Activated CD4-positive, alpha-beta T cell treated with anti-CD3 and anti-CD28 coated beads for 36 hours (primary cell): ENCODE measurements around the gene OR2F1. TPM values are rescaled to one million over a fixed set of nuclear protein-coding genes. Genes with fewer than 3 reads are reported as not detected.

Experiments used
- ATAC-seq: fragments of 200-7000 bp; cut with Tn5 transposase; one replicate; pipeline ENCODE4 v1.10.0; 2021; ENCODE audit warnings: mild to moderate bottlenecking, moderate library complexity
- CTCF ChIA-PET: fragments of 350-600 bp; sonication (Branson Sonifier 250); formaldehyde crosslinking; loops from one replicate; lab custom pipeline; 2021; ENCODE audit warnings: antibody characterized with exemption; lab: Charles Lee
- POLR2A ChIA-PET: fragments of 350-600 bp; sonication (Branson Sonifier 250); formaldehyde crosslinking; loops from one replicate; lab custom pipeline; 2021; ENCODE audit warnings: antibody characterized with exemption, inconsistent platforms; lab: Charles Lee
- DNase-seq: peaks from one replicate; pipeline ENCODE4 v3.0.0-alpha.2; 2020
- H3K27ac Mint-ChIP-seq: one replicate; pipeline ENCODE4 v1.8.0; 2021; ENCODE audit warnings: mixed read lengths
- H3K27me3 Mint-ChIP-seq: one replicate; pipeline ENCODE4 v1.8.0; 2021; ENCODE audit warnings: mixed read lengths
- H3K36me3 Mint-ChIP-seq: one replicate; pipeline ENCODE4 v1.8.0; 2021; ENCODE audit warnings: low read depth, mixed read lengths
- H3K4me1 Mint-ChIP-seq: one replicate; pipeline ENCODE4 v1.8.0; 2021; ENCODE audit warnings: mixed read lengths
- H3K4me3 Mint-ChIP-seq: one replicate; pipeline ENCODE4 v1.8.0; 2021; ENCODE audit warnings: mild to moderate bottlenecking, moderate library complexity, mixed read lengths
- H3K9me3 Mint-ChIP-seq: one replicate; pipeline ENCODE4 v1.8.0; 2021; ENCODE audit warnings: low read depth, mixed read lengths
- intact Hi-C, 2 experiments: fragments of 100-400 bp; cut with DNase I in 1 of 2; cut with micrococcal nuclease in 1 of 2; formaldehyde crosslinking; loops; one replicate each; pipeline versions ENCODE4 v1.14.2 to v1.15.1; 2022 to 2024; cut with DNase I, micrococcal nuclease
- total RNA-seq, 2 experiments: library from RNA; stranded (reverse); gene quantifications; one replicate each; pipeline ENCODE4 v1.2.3, GENCODE V29; 2021

The OR2F1 gene, protein sequence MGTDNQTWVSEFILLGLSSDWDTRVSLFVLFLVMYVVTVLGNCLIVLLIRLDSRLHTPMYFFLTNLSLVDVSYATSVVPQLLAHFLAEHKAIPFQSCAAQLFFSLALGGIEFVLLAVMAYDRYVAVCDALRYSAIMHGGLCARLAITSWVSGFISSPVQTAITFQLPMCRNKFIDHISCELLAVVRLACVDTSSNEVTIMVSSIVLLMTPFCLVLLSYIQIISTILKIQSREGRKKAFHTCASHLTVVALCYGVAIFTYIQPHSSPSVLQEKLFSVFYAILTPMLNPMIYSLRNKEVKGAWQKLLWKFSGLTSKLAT
- not detected for total RNA-seq

DNA sequence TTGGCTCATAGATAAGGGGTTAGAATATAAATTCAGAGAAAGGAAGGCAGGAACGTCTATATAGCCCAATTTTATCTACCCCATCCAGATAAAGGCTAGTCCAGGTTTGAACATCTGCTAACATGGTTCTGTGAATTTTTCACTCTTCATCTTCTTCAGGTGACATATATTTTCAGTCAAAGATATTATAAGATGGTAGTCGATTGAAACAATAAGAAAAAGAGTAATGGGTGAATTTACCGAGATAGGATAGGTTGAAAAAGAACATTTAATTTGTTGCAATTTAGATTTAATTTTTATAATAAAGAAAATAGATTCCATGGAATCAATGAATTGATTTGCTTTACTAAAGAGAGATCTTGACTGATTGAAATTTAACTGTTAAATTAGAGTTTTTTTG is at the start of gene OR2F1:
OR2F1 (plus strand) TSS at position 301 of the 400 bp plus-strand sequence. CDS start 5,127 bp downstream, outside the sequence.
- no peaks in the 10 kb centered on the region for H3K36me3 Mint-ChIP-seq
- peaks cover 27% of the 10 kb centered on the region for H3K27me3 Mint-ChIP-seq
- no peaks in the 10 kb centered on the region for H3K9me3 Mint-ChIP-seq
- CTCF ChIA-PET = no interaction called here
- H3K4me3 Mint-ChIP-seq = no peak within 1 kb of the TSS
- intact Hi-C loops = no loop called here
- H3K27ac Mint-ChIP-seq = no peak within 1 kb of the TSS
- DNase-seq (no peak), ATAC-seq (no peak)
- no peaks in the 10 kb centered on the region for H3K4me1 Mint-ChIP-seq
- POLR2A ChIA-PET = no interaction called here

DNA sequence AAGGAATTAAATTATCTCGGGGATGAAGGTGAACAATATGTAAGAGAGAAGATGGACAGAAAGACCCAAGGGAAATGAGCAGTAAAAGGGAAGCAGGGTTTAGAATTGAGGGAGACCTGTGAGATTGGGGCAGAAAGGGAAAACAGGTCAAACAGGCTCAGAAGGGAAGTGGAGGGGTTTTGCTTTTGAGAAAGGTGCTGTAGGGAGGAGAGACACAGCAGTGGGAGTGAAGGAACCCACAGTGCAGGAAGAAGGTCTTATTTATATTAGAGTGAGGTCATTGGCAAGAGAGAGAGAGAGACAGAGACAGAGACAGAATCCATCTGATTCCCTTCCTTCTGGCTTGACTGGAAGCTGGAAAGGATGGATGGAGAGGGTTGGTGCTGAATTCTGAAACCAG is 49.1 kb upstream of the OR2F1 start:
- intact Hi-C loops = loop anchor here in 1 of 2 experiments (10.0 kb wide), 1 partner anchor 219 kb away; the partner anchor contains the start of gene OR2A14
- POLR2A ChIA-PET = no interaction called here

DNA sequence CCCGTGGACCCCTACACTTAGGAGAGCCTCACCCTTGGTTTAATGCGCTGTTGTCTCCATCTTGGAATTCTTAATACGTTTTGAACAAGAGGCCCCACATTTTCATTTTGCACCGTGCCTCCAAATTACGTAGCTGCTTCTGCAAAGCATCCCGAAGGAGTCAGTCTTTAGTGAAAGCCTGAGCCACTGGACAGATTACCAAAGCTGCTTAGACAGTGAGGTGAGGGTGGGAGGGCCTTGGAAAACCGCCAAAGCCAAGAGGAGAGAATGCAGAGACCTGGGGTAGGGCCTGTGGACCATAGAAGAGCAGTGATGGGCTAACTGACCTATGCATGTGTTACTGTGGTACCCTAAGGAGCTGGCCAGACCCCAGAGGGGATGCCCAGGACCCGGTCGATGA is 48.5 kb upstream of the OR2F1 start:
- Mint-ChIP-seq H3K9me3 (no peaks in the 10 kb centered on the region), H3K4me3 (no peak overlapping the region), H3K36me3 (no peaks in the 10 kb centered on the region), H3K27ac (no peak overlapping the region), H3K27me3 (no peaks in the 10 kb centered on the region), H3K4me1 (peaks cover 11% of the 10 kb centered on the region)
- intact Hi-C loops = loop anchor here in 1 of 2 experiments (10.0 kb wide), 1 partner anchor 219 kb away; the partner anchor contains the start of gene OR2A14
- no peak for ATAC-seq
- ChIA-PET CTCF (interaction anchor here (0.5 to 1.1 kb wide), 2 partner anchors 23 to 517 kb away, joined by 3 read pairs; no protein-coding TSS in a partner anchor), POLR2A (no interaction called here)
- no peak for DNase-seq

More for the DNA sequence above, 49.1 kb upstream of the OR2F1 start:
- Mint-ChIP-seq H3K27me3 (no peaks in the 10 kb centered on the region), H3K36me3 (no peaks in the 10 kb centered on the region), H3K4me1 (peaks cover 13% of the 10 kb centered on the region), H3K9me3 (no peaks in the 10 kb centered on the region), H3K27ac (no peak overlapping the region), H3K4me3 (no peak overlapping the region)
- DNase-seq = no peak
- ATAC-seq = no peak
- CTCF ChIA-PET = interaction anchor here (1.1 kb wide), 1 partner anchor 24 kb away, joined by 3 read pairs; no protein-coding TSS in a partner anchor

- POLR2A ChIA-PET = no interaction called here
Measured at GRCh38 chr7:143906895-143907294, 47.7 kb upstream of the OR2F1 start.

DNA sequence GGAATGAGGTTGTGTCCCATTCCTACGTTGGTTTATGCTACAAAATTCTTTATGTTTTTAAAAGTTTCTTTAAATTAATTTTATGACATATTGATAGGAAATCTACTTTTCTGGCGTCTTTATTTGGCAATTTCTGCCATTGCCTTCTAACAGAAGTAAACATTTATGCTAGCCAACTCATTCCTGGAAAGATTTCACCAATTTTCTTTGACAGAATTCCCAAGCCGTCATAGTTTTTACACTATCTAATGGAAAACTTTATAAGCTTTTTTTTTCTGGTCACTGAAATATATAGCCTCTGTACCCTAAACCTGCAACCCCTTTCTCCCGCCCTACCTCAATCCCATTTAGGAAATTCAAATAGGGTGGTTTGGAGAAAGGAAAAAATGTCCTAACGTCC is 46.5 kb upstream of the OR2F1 start:
- DNase-seq = no peak
- Mint-ChIP-seq H3K27me3 (no peaks in the 10 kb centered on the region), H3K36me3 (no peaks in the 10 kb centered on the region), H3K4me3 (no peak overlapping the region), H3K4me1 (peaks cover 4% of the 10 kb centered on the region), H3K27ac (no peak overlapping the region), H3K9me3 (no peaks in the 10 kb centered on the region)
- intact Hi-C loops = loop anchor here in 1 of 2 experiments (10.0 kb wide), 1 partner anchor 217 kb away; the partner anchor contains the start of gene OR2A14
- ChIA-PET CTCF (no interaction called here), POLR2A (no interaction called here)
- no peak for ATAC-seq

More at GRCh38 chr7:143906895-143907294, 47.7 kb upstream of the OR2F1 start:
- Mint-ChIP-seq H3K4me3 (no peak overlapping the region), H3K27ac (no peak overlapping the region), H3K4me1 (peaks cover 10% of the 10 kb centered on the region), H3K27me3 (no peaks in the 10 kb centered on the region), H3K9me3 (no peaks in the 10 kb centered on the region), H3K36me3 (no peaks in the 10 kb centered on the region)
- intact Hi-C loops = loop anchor here in 1 of 2 experiments (10.0 kb wide), 1 partner anchor 218 kb away; the partner anchor contains the start of gene OR2A14
- ATAC-seq (no peak), DNase-seq (no peak)
- CTCF ChIA-PET = no interaction called here

DNA sequence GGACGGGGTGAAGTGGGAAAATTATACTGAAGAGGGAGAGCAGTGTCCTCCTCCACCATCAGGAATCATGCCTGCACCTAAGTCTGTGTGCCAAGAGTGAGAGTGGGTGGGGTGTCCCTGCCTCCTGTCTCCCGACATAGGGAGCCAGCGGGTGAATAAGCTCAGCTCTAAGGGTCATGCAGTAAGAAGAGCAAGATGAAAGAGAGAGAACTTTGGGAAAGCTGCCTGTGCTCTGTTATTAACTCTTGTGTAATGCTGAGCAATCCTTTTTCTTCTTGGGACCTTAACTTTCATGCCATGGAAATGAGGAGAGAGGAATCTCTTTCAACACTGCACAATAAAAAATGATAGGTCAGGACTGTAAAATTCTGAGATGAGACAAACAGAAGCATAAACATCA is 44.8 kb upstream of the OR2F1 start:
- Mint-ChIP-seq H3K9me3 (no peaks in the 10 kb centered on the region), H3K27me3 (no peaks in the 10 kb centered on the region), H3K27ac (no peak overlapping the region), H3K4me3 (no peak overlapping the region), H3K36me3 (no peaks in the 10 kb centered on the region), H3K4me1 (peaks cover 4% of the 10 kb centered on the region)
- DNase-seq = no peak
- no peak for ATAC-seq
- ChIA-PET POLR2A (no interaction called here), CTCF (interaction anchor here (2.5 kb wide), 1 partner anchor 9 kb away, joined by 16 read pairs; the partner anchor contains the start of gene TCAF1)
- intact Hi-C loops = loop anchor here in 1 of 2 experiments (10.0 kb wide), 1 partner anchor 215 kb away; the partner anchor contains the start of gene OR2A14

- ChIA-PET CTCF (interaction anchor here (0.8 to 2.5 kb wide), 3 partner anchors 9 to 215 kb away, joined by 3 to 16 read pairs (median 3); partner anchors contain the start of gene TCAF1), POLR2A (no interaction called here)
- Mint-ChIP-seq H3K4me1 (peaks cover 4% of the 10 kb centered on the region), H3K27ac (no peak overlapping the region), H3K9me3 (no peaks in the 10 kb centered on the region), H3K27me3 (peaks cover 3% of the 10 kb centered on the region), H3K4me3 (no peak overlapping the region), H3K36me3 (no peaks in the 10 kb centered on the region)
- no peak for ATAC-seq
- intact Hi-C loops = no loop called here
- DNase-seq = no peak
Measured at GRCh38 chr7:143910473-143911248, 44.0 kb upstream of the OR2F1 start.

DNA sequence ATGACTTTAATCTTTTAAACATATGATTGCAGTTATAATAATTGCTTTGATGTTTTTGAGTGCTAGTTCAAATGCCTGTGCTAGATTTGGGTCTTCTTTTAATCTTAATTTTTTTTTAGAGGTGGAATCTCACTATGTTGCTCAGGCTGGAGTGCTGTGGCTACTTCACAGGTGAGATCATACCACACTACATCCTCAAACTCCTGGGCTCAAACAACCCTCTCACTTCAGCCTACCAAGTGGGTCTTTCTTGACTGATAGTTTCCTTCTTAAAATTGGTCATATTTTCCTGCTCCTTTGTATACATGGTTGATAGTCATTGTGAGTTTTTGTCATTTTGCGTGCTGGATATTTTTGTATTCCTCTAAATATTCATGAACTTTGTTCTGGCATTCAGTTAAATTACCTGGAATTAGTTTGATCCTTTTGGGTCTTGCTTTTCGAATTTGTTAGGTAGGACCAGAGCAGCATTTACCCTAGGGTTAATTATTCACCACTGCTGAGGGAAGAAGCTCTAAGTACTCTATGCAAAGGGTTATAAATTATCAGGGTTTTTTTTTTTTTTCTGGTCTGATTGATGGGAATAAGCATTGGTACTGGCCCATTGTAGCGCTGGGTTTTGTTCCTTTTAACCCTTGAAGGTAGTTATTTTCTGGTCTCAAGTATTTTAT is 40.6 kb upstream of the OR2F1 start:
- ATAC-seq = no peak
- intact Hi-C loops = no loop called here
- H3K27ac Mint-ChIP-seq = no peak overlapping the region

DNA sequence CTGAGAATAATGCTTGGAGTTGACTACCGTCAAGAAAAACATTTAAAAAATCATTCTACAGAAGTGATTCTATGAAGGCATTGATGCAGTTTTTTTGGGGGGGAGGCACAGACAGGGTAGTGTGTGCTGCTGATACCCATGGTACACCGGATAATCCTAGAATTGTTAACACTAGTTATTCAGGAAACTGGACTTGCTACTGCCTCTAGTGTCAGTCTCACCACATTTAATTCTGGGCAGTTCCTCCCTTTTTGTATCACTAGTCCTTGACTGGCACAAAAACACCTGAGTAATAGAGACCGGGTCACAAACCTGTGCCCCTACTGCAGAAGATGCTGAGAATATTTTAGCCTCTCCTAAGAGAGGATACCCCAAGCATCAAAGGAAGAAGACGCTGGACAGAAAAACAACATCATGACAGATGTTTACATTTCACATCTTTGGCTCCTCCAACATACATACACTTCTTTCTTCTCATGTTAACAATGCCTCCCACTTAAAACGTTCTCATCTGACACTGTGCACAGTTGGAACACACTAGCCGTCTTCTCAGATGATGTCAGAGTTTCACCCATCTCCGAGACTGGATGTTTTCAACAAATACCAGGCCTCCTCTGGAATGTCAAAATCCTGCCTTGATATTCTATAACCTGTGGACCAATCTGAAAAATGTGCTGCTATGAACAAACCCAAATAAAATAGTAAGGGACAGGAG is 39.5 kb upstream of the OR2F1 start:
- H3K27ac Mint-ChIP-seq = no peak overlapping the region
- no peaks in the 10 kb centered on the region for H3K9me3 Mint-ChIP-seq
- intact Hi-C loops = loop anchor here in 1 of 2 experiments (5.0 kb wide), 1 partner anchor 62 kb away; no protein-coding TSS in a partner anchor
- ChIA-PET CTCF (no interaction called here), POLR2A (no interaction called here)
- H3K4me1 Mint-ChIP-seq = peaks cover 4% of the 10 kb centered on the region
- H3K36me3 Mint-ChIP-seq = no peaks in the 10 kb centered on the region
- peaks cover 13% of the 10 kb centered on the region for H3K27me3 Mint-ChIP-seq
- no peak overlapping the region for H3K4me3 Mint-ChIP-seq
- no peak for DNase-seq
- ATAC-seq = no peak

More for the DNA sequence above, 40.6 kb upstream of the OR2F1 start:
- ChIA-PET POLR2A (no interaction called here), CTCF (interaction anchor here (0.6 kb wide), 1 partner anchor 55 kb away, joined by 3 read pairs; no protein-coding TSS in a partner anchor)
- peaks cover 4% of the 10 kb centered on the region for H3K4me1 Mint-ChIP-seq
- no peak for DNase-seq
- no peaks in the 10 kb centered on the region for H3K36me3 Mint-ChIP-seq
- no peaks in the 10 kb centered on the region for H3K9me3 Mint-ChIP-seq
- peaks cover 9% of the 10 kb centered on the region for H3K27me3 Mint-ChIP-seq
- H3K4me3 Mint-ChIP-seq = no peak overlapping the region

DNA sequence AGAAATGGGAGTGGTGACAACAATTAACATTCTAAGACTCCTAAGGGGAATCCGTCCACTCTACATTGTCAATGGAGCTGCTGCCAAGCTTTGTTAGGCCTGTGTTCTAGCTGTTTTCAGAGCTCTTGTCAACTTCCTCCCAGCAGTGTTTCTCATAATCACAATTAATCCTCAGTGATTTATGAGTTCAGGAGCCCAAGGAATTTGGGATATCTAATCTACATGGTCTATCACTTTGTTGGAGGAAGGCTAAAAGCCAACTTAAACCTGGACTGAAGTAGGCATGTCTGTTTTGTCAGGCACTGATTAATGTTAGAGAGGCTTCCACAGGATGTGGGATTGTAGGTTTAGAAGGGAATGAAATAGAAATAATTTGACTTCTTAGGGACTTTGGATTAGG is 29.8 kb upstream of the OR2F1 start:
- CTCF ChIA-PET = interaction anchor here (0.8 kb wide), 1 partner anchor 9 kb away, joined by 3 read pairs; no protein-coding TSS in a partner anchor
- H3K4me1 Mint-ChIP-seq = peaks cover 9% of the 10 kb centered on the region
- intact Hi-C loops = loop anchor here in 1 of 2 experiments (5.0 kb wide), 1 partner anchor 52 kb away; no protein-coding TSS in a partner anchor

More for the DNA sequence above, 29.8 kb upstream of the OR2F1 start:
- no peak overlapping the region for H3K4me3 Mint-ChIP-seq
- POLR2A ChIA-PET = no interaction called here
- DNase-seq = no peak
- no peaks in the 10 kb centered on the region for H3K9me3 Mint-ChIP-seq
- ATAC-seq = no peak
- no peaks in the 10 kb centered on the region for H3K36me3 Mint-ChIP-seq
- H3K27me3 Mint-ChIP-seq = peaks cover 23% of the 10 kb centered on the region
- H3K27ac Mint-ChIP-seq = no peak overlapping the region
